IPS-NIHi11 (cell line): ENCODE data around the gene GCAT.

ENCODE experiments used
- DNase-seq: peaks from one replicate; pipeline ENCODE4 v3.0.0; 2012; ENCODE audit warnings: mixed read lengths, low spot score

The GCAT gene

DNA sequence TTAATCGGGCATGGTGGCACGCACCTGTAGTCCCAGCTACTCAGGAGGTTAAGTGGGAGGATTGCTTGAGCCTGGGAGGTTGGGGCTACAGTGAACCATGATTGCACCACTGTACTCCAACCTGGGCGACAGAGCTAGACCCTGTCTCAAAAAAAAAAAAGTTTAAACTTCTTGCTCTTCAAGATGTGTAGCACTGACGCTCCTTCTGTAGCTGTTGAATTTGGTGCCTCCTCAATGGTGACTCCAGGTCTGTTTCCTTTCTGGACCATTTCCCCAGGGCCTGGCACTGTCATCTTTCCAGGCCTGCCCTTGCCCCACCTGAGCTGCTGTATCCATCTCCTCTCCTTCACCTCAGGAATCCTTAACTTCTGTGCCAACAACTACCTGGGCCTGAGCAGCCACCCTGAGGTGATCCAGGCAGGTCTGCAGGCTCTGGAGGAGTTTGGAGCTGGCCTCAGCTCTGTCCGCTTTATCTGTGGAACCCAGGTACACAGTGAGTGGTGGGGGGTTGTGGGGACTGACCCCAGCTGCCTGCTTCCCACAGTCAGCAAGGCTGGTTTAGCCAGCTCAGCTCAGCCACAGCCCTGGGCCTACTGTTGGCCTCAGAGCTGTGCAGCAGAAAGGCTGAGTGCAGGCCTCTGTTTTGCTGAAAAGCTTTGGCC, 2.1 kb downstream of the GCAT start:
- no peak for DNase-seq

- no peak for DNase-seq
Measured at GRCh38 chr22:37811867-37812266, 4.1 kb downstream of the GCAT start.

- DNase-seq, result no peak
Measured at GRCh38 chr22:37812869-37813678, 5.3 kb downstream of the GCAT start.

- DNase-seq, result no peak
Measured at GRCh38 chr22:37815593-37815992, 7.9 kb downstream of the GCAT start.

- no peak for DNase-seq
Measured at GRCh38 chr22:37816543-37817180, 8.9 kb downstream of the GCAT start.

- DNase-seq, result peak; percentile 96
Measured at GRCh38 chr22:37817705-37818408, 10.1 kb downstream of the GCAT start.

DNA sequence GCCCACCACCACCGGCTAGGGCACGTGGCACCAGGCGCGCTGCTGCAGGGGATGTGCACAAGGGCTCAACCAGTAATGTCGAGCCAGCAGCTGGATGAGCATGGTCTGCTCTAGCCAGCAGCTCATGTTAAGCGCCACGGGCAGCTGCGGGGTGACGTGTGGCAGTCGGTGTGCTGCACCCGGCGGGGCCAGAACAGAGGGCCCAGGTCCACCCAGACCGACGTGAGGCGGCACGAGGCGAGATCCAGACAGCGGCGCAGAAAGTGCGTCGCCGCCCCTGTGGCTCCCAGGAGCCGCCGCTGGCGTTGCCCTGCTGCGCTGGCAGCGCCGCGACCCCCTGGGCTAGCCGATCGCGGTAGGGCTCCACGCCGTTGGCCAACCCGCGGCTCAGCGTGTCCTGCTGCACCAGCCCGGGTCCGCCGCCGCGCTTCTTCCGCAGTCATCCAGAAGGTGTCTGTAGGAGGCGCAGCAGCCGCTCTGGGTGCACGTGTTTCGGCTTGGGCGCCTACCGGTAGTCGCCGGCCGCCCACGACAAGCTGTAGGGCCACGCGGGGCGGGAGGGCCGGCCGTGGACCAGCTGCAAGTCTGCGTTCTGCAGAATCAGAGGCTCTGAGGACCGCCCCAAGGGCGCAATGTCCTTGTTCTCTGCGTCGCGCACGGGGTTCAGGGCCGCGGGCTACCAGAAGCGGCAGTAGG, 10.8 kb downstream of the GCAT start:
- peak; percentile 68 for DNase-seq

DNA sequence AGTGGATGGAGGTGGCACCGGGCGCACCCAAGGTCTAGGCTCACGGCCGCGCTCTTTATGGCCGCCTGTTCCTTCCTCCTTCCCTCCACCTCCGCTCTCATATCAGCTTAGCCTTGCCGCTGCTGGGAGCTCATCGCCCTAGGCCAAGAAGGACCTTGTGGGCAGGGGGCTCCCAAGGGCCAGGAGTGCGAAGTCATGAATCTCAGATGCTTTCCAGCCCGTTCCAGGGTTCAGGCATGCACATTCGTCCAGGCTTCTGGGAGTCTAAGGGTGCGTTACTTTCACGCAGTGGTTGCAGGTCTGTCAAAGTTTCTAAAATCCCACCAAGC, 11.3 kb downstream of the GCAT start:
- DNase-seq, result no peak

- no peak for DNase-seq
Measured at GRCh38 chr22:37820350-37820749, 12.6 kb downstream of the GCAT start.

GRCh38 chr22:37822079-37822833, 14.5 kb downstream of the GCAT start:
- DNase-seq, result peak; percentile 67

DNA sequence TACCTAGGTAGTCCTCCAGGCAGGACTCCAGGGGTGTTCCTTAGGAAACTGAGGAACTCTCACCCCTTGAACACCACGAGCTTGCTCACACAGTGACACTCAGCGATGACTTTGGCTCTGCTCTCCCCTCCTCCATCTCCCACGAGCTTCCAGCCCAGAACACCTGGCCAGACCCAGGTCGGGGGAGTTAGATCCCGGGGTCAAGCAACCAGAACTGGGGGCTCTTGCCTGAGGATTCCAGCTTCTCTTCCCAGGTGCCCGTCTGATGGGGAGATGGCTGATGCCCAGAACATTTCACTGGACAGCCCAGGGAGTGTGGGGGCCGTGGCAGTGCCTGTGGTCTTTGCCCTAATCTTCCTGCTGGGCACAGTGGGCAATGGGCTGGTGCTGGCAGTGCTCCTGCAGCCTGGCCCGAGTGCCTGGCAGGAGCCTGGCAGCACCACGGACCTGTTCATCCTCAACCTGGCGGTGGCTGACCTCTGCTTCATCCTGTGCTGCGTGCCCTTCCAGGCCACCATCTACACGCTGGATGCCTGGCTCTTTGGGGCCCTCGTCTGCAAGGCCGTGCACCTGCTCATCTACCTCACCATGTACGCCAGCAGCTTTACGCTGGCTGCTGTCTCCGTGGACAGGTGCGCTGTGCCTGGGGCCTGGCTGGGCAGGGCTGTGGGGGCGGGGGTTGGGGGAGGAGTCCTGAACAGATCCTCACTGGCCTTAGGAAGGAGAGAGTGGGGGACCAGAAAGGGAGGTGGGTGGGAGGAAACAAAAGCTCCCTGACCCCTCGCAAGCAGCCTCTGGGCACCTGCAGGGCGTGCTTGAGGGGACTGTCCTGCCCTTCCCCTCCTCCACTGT, 15.6 kb downstream of the GCAT start, which contains the start of gene GALR3:
GALR3 (plus strand) TSS at position 249 of the 852 bp plus-strand sequence; CDS start at position 274, 25 bp downstream.
- no peak for DNase-seq

- peak; percentile 88 for DNase-seq
Measured at GRCh38 chr22:37824674-37825641, 17.2 kb downstream of the GCAT start.

DNA sequence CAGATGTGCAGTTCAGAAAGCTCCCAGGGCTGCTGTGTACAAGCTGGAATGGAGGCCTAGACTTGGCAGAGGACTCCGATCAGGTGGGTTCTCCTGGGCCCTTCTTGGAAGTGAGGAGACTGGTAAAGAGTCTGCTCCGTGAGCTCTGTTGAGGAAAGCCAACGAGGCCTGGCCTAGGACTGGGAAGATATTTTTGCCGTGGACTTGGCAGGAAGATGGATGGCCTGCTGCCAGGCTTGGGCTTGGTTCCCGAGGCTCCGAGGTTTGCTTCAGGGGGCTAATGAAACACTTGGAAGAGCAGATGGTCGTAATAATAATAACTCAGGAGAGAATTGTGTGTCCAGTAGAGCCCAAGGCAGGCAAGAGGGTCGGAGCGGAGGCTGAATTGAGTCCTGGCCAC, 19.3 kb downstream of the GCAT start:
- DNase-seq, result no peak

- DNase-seq, result no peak
Measured at GRCh38 chr22:37830093-37830842, 22.5 kb downstream of the GCAT start.

GRCh38 chr22:37831472-37831871, 23.7 kb downstream of the GCAT start:
- DNase-seq, result no peak

DNA sequence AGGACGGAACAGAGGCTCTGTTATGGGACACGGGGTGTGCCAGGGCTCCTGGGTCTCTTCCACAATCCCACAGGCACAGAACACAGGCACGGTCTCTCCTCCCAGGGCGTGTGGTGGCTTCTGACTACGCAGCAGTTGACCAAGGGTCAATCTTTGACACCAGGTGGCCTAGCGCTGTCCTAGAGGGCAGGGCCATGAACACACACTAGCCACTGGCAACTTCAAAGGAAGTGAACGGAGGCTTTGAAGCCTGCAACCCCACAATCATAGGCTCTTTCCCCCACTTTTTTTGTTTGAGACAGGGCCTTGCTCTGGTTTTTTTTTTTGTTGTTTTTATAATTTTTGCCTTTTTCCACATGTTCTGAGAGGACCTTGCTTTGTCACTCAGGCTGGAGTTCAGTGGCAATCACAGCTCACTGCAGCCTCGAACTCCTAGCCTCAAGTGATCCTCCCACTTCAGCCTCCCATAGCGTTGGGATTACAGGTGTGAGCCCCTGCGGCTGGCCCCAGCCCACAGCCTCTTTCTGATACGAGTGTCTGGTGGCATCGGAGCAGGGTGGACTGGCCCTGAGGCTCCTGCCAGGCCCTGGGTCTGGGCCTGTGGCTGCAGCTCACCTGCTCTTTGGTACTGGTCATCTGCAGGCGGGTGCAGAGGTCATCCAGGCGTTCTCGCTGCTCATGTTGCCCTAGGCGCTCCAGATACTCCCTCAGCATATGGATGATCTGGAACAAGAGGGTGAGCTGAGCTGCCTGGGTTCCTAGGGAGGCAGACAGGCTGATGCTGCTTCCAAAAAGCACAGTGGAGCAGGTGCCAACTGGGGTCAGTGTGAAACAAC, 24.5 kb downstream of the GCAT start:
- no peak for DNase-seq
